PFSK-1 (cell line): ENCODE data around the gene RTP5.

Experiments used
- FOXP2 ChIP-seq: optimal IDR thresholded peaks from 2 replicates; pipeline ENCODE3; 2011; ENCODE audit warnings: borderline replicate concordance, control low read depth, inconsistent platforms; ENCODE audit not compliant: insufficient read depth; ENCODE audit errors: extremely low read length, extremely low read depth
- POLR2AphosphoS5 ChIP-seq: IDR thresholded peaks from 2 replicates; pipeline ENCODE4 v1.6.1; 2012; ENCODE audit warnings: low read depth, mild to moderate bottlenecking, control low read depth, low read length, moderate library complexity
- SIN3A ChIP-seq: IDR thresholded peaks from 2 replicates; pipeline ENCODE4 v1.6.1; 2012; ENCODE audit warnings: mild to moderate bottlenecking, low read length, moderate library complexity, borderline replicate concordance; ENCODE audit not compliant: insufficient read depth
- TAF1 ChIP-seq: IDR thresholded peaks from 2 replicates; pipeline ENCODE4 v1.6.1; 2012; ENCODE audit warnings: low read length, control low read depth, borderline replicate concordance; ENCODE audit not compliant: insufficient read depth
- TF ChIP-seq, protein P1 (sequence below), 2 experiments: IDR thresholded peaks; 2 replicates each; pipeline versions ENCODE4 v1.6.1 to v1.8.0; 2011 to 2012; ENCODE audit warnings: low read depth in 2 of 2, low read length in 2 of 2, control low read depth in 1 of 2, inconsistent platforms in 1 of 2, mild to moderate bottlenecking in 1 of 2, moderate library complexity in 1 of 2; ENCODE audit not compliant: insufficient read depth in 1 of 2

The RTP5 gene

DNA sequence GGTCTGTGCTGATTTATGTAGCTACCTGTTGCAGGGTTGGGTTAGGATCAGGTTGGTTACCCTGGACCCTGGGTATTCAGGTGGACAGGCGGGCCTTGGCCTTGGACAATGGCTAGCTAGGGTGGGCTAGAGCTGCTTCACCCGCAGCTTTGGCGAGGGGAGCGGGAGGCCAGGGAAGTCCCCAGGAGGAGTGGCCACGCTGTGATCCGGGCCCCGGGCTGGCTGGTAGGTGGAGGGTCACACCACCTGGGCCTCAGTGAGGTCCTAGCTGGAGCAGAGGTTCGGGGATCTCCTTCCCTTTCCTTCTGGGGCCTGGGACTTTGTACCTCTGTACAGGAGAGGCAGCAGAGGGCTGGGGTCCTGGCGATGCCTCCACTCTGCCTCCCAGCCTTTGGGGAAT lies 9.8 kb downstream of the RTP5 start:
- TF ChIP-seq, protein P1, sequence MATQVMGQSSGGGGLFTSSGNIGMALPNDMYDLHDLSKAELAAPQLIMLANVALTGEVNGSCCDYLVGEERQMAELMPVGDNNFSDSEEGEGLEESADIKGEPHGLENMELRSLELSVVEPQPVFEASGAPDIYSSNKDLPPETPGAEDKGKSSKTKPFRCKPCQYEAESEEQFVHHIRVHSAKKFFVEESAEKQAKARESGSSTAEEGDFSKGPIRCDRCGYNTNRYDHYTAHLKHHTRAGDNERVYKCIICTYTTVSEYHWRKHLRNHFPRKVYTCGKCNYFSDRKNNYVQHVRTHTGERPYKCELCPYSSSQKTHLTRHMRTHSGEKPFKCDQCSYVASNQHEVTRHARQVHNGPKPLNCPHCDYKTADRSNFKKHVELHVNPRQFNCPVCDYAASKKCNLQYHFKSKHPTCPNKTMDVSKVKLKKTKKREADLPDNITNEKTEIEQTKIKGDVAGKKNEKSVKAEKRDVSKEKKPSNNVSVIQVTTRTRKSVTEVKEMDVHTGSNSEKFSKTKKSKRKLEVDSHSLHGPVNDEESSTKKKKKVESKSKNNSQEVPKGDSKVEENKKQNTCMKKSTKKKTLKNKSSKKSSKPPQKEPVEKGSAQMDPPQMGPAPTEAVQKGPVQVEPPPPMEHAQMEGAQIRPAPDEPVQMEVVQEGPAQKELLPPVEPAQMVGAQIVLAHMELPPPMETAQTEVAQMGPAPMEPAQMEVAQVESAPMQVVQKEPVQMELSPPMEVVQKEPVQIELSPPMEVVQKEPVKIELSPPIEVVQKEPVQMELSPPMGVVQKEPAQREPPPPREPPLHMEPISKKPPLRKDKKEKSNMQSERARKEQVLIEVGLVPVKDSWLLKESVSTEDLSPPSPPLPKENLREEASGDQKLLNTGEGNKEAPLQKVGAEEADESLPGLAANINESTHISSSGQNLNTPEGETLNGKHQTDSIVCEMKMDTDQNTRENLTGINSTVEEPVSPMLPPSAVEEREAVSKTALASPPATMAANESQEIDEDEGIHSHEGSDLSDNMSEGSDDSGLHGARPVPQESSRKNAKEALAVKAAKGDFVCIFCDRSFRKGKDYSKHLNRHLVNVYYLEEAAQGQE (IDR thresholded peaks at IDR 0.05; ENCODE audit: insufficient read depth in 1 of 2, low read depth in 2 of 2, low read length in 2 of 2) = no peak

DNA sequence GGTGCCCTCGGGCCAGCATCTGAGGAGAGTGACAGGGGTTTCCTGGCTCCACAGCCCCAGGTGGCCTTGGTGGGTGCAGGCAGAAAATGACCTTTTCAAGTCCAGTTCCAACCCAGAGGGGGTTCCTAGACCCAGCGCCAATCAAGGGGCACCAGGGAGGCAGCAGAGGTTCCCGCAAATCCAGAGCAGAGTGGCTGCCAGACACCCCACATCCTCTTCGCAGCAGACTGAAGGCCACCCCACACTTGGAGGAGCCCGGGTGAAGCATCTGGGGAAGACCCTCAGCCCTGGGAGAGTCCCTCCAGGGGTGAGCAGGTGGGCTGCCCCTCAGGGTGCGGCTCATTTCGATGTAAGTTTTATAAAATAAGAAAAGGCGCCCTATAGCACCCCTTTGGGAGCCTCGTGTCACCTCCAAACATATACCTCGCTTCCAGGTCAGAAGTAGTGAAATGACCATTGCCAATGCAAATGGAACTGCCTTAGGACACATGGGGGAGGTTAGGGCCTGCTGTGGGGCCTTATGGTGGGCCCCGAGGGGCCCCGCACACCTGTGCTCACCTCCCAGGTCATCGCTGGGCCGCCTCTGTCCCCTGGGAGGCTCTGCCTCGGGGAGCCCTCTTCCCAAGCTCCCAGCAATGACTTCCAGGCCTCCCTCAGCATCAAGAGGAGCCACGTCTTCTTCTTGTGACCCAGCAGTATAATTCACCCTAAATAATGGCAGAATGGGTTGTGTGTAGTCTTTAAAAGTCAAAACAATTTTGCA lies 11.0 kb downstream of the RTP5 start:
- TF ChIP-seq SIN3A (no peak), FOXP2 (no peak), TAF1 (no peak), POLR2AphosphoS5 (no peak)
- TF ChIP-seq, protein P1 (IDR thresholded peaks at IDR 0.05; ENCODE audit: insufficient read depth in 1 of 2, low read depth in 2 of 2, low read length in 2 of 2) = no peak

DNA sequence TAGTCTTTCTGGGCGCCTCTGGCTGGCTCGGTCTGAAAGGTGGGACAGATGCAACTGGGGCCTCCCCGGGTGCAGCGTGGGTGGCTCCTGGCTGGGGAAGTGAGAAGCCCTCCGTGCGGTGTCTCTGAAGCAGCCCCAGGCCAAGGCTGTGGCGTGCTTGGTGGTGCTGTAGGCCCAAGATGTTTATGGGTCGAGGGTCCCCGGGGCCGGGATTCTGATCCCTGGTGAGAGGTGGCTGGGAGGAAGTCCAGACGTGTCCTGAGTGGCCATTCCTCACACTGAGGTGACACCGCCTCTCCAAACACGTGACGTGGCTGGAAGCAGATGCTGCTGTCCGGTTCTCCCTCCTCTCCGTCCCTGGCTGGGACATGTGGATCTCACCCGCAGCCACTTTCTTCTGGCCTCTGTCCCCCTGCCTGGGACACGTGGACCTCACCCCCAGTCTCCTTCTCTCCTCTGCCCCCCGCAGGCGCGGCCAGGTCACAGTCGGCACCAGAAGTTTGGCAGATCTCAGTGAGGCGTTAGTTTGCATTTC lies 12.6 kb downstream of the RTP5 start:
- TF ChIP-seq POLR2AphosphoS5 (no peak), SIN3A (no peak), TAF1 (no peak), FOXP2 (no peak)
- TF ChIP-seq, protein P1 (IDR thresholded peaks at IDR 0.05; ENCODE audit: insufficient read depth in 1 of 2, low read depth in 2 of 2, low read length in 2 of 2) = no peak

DNA sequence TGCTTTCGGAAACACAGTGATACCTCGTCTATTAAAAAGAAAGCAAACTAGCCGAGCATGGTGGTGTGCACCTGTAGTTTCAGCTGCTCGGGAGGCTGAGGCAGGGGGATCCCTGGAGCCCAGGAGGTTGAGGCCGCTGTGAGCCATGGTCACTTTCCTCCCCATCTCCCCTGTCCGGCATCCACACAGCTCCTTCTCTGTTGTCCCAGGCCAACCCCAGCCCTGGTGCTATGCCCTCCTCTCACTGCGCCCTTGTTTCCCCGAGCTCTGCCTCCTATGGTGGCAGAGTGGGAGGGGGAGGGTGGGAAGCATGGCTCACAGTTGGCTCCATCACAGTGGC lies 15.4 kb downstream of the RTP5 start:
- TF ChIP-seq FOXP2 (no peak), POLR2AphosphoS5 (no peak), SIN3A (no peak), TAF1 (no peak)
- TF ChIP-seq, protein P1 (IDR thresholded peaks at IDR 0.05; ENCODE audit: insufficient read depth in 1 of 2, low read depth in 2 of 2, low read length in 2 of 2) = no peak
